ENCODE data around the gene ZC3HAV1L. TPM values are rescaled to one million over a fixed set of nuclear protein-coding genes. Genes with fewer than 3 reads are reported as not detected.
"Not testable (repeated sequence)": the region's sequence is repeated elsewhere in the genome, so short reads cannot be mapped to it uniquely, and the experiment has no call there.

ZC3HAV1L gene
- total RNA-seq, 1 donor from 2014 or later, result 18.2 TPM

DNA sequence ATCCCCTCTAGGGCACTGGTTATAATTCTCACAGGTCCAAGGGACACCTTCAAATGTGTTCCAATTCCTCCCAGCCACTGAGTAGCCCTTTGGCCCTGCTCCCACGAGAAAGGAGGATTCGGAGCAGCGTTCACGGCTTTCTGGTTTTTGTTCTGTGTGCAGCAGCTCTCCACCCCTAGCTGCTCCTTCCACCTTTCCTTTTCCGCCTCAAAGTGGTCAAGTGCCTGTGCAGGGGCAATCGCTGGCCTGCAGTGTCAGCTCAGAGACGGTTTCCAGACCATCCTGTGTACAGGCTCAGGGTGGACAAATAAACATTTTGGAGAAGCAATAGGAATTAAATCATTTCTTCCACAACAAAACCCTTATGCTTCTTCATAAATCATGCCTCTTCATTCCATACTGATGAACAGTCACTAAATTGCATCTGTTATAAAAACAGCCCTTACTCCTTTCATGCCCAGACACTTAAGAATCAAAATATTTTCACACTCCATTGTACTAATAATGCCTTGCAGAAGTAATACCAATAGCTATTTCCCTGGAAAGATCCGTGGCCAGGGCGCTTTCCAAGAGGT is 55.8 kb downstream of the ZC3HAV1L start:
- peak overlapping the region; percentile 95 for H3K27ac Mint-ChIP-seq
- H3K36me3 Mint-ChIP-seq (ENCODE audit: insufficient read depth), result peaks cover 1% of the 10 kb centered on the region
- no peaks in the 10 kb centered on the region for H3K27me3 Mint-ChIP-seq
- H3K9me3 Mint-ChIP-seq (ENCODE audit: low read depth), result no peaks in the 10 kb centered on the region
- H3K4me1 Mint-ChIP-seq (ENCODE audit: low read depth), result peaks cover 34% of the 10 kb centered on the region
- no peak for DNase-seq (ENCODE audit: low spot score, unreplicated experiment)
- TF ChIP-seq, protein P1, sequence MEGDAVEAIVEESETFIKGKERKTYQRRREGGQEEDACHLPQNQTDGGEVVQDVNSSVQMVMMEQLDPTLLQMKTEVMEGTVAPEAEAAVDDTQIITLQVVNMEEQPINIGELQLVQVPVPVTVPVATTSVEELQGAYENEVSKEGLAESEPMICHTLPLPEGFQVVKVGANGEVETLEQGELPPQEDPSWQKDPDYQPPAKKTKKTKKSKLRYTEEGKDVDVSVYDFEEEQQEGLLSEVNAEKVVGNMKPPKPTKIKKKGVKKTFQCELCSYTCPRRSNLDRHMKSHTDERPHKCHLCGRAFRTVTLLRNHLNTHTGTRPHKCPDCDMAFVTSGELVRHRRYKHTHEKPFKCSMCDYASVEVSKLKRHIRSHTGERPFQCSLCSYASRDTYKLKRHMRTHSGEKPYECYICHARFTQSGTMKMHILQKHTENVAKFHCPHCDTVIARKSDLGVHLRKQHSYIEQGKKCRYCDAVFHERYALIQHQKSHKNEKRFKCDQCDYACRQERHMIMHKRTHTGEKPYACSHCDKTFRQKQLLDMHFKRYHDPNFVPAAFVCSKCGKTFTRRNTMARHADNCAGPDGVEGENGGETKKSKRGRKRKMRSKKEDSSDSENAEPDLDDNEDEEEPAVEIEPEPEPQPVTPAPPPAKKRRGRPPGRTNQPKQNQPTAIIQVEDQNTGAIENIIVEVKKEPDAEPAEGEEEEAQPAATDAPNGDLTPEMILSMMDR (IDR thresholded peaks at IDR 0.05; ENCODE audit: unreplicated experiment), result no peak
- peak overlapping the region; percentile 92 for H3K4me3 Mint-ChIP-seq (ENCODE audit: low read depth)

- no peaks in the 10 kb centered on the region for H3K27me3 Mint-ChIP-seq
- DNase-seq (ENCODE audit: low spot score, unreplicated experiment), result no peak
- H3K4me1 Mint-ChIP-seq (ENCODE audit: low read depth), result peaks cover 38% of the 10 kb centered on the region
- H3K27ac Mint-ChIP-seq, result peak overlapping the region; percentile 95
- H3K36me3 Mint-ChIP-seq (ENCODE audit: insufficient read depth), result peaks cover 1% of the 10 kb centered on the region
- H3K9me3 Mint-ChIP-seq (ENCODE audit: low read depth), result no peaks in the 10 kb centered on the region
- TF ChIP-seq, protein P1 (IDR thresholded peaks at IDR 0.05; ENCODE audit: unreplicated experiment), result peak; percentile 23
- H3K4me3 Mint-ChIP-seq (ENCODE audit: low read depth), result peak overlapping the region; percentile 92
Observed at GRCh38 chr7:138979226-138979979, 56.4 kb downstream of the ZC3HAV1L start.

GRCh38 chr7:138978541-138979184 is 57.2 kb downstream of the ZC3HAV1L start:
- Mint-ChIP-seq H3K27me3 (no peaks in the 10 kb centered on the region), H3K4me1 (ENCODE audit: low read depth) (peaks cover 40% of the 10 kb centered on the region), H3K36me3 (ENCODE audit: insufficient read depth) (peaks cover 1% of the 10 kb centered on the region), H3K27ac (no peak overlapping the region), H3K9me3 (ENCODE audit: low read depth) (no peaks in the 10 kb centered on the region), H3K4me3 (ENCODE audit: low read depth) (peak overlapping the region; percentile 92)
- DNase-seq (ENCODE audit: low spot score, unreplicated experiment), result no peak
- TF ChIP-seq, protein P1 (IDR thresholded peaks at IDR 0.05; ENCODE audit: unreplicated experiment), result no peak

- H3K27me3 Mint-ChIP-seq, result not testable (repeated sequence)
Observed at GRCh38 chr7:138976161-138976560, 59.7 kb downstream of the ZC3HAV1L start.

More at GRCh38 chr7:138976161-138976560, 59.7 kb downstream of the ZC3HAV1L start:
- not testable (repeated sequence) for H3K27ac Mint-ChIP-seq; H3K9me3 Mint-ChIP-seq (ENCODE audit: low read depth); H3K4me3 Mint-ChIP-seq (ENCODE audit: low read depth); DNase-seq (ENCODE audit: low spot score, unreplicated experiment); H3K36me3 Mint-ChIP-seq (ENCODE audit: insufficient read depth)
- peaks cover 39% of the 10 kb centered on the region for H3K4me1 Mint-ChIP-seq (ENCODE audit: low read depth)

Other genes starting within 250 kb of the ZC3HAV1L start
- not detected in 2 replicates for gene TMEM213, start 238.0 kb downstream of the ZC3HAV1L start, total RNA-seq
- 0.50 and 0.89 TPM in 2 replicates for gene ATP6V0A4, start 237.8 kb downstream of the ZC3HAV1L start, total RNA-seq
- 43.1 and 45.8 TPM in 2 replicates for gene KIAA1549, start 54.7 kb downstream of the ZC3HAV1L start, total RNA-seq
- 41.2 and 44.6 TPM in 2 replicates for gene ZC3HAV1, start 73.7 kb upstream of the ZC3HAV1L start, total RNA-seq
- gene UBN2, start 195.2 kb upstream of the ZC3HAV1L start, total RNA-seq, result 45.2 and 51.5 TPM in 2 replicates

Measured in progenitor cell of endocrine pancreas (in vitro differentiated cells).